NCI-H146 treated with DMSO at 0.1 percent for 48 hours (cell line): ENCODE results near the gene EFNA4.
"Not testable (repeated sequence)": the region's sequence is repeated elsewhere in the genome, so short reads cannot be mapped to it uniquely, and the experiment has no call there.

ENCODE experiments used
- DNase-seq: peaks from one replicate; lab custom pipeline; 2025; ENCODE audit not compliant: unreplicated experiment; lab: John Stamatoyannopoulos, UW

Gene EFNA4

GRCh38 chr1:155116113-155116764 lies 52.7 kb downstream of the EFNA4 start:
- DNase-seq, result no peak

GRCh38 chr1:155117610-155118009 lies 54.1 kb downstream of the EFNA4 start:
- peak; percentile 70 for DNase-seq

DNA sequence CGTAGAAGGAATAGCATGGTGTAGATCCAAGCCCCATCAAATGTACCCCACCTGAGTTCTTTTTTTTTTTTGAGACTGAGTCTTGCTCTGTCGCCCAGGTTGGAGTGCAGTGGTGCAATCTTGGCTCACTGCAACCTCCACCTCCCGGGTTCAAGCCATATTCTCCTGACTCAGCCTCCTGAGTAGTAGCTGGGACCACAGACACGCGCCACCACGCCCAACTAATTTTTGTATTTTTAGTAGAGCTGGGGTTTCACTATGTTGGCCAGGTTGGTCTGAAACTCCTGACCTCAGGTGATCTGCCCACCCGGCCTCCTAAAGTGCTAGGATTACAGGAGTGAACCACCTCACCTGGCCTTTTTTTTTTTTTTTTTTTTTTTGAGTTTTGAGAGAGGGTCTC lies 54.5 kb downstream of the EFNA4 start:
- not testable (repeated sequence) for DNase-seq
